Stimulated activated CD8-positive, alpha-beta memory T cell treated with anti-CD3 and anti-CD28 coated beads, Interleukin-2, amount 100 ng/mL, for 1 hour (primary cell): ENCODE data around the gene KRTAP4-3.
"Not testable (repeated sequence)": the region's sequence is repeated elsewhere in the genome, so short reads cannot be mapped to it uniquely, and the experiment has no call there.

Source experiments
- DNase-seq, 2 donors: peaks; one replicate each; pipeline ENCODE4 v3.0.0-alpha.2; 2020; ENCODE audit warnings: low read depth in 2 of 2

KRTAP4-3 gene

GRCh38 chr17:41168121-41168520 is at the start of gene KRTAP4-3:
Gene KRTAP4-3 (minus strand): TSS chr17:41168221. CDS start chr17:41168172, 49 bp downstream.
- no peak for DNase-seq

GRCh38 chr17:41215681-41216080 is 47.7 kb upstream of the KRTAP4-3 start:
- no peak for DNase-seq

- DNase-seq: no peak
These were observed 44.6 kb upstream of the KRTAP4-3 start for GRCh38 chr17:41212524-41213169.

GRCh38 chr17:41211845-41212466 is 43.9 kb upstream of the KRTAP4-3 start:
- DNase-seq: no peak

- DNase-seq: no peak
These were observed 31.5 kb upstream of the KRTAP4-3 start for GRCh38 chr17:41199421-41200078.

GRCh38 chr17:41196068-41196467 is 28.0 kb upstream of the KRTAP4-3 start:
- no peak for DNase-seq

- no peak for DNase-seq
These were observed 22.3 kb upstream of the KRTAP4-3 start for GRCh38 chr17:41190328-41190727.

- DNase-seq: not testable (repeated sequence)
These were observed 21.9 kb upstream of the KRTAP4-3 start, which contains the start of gene KRTAP9-1 for GRCh38 chr17:41189837-41190318. Gene KRTAP9-1 (plus strand): TSS chr17:41189887. CDS start chr17:41189887, 0 bp downstream.

GRCh38 chr17:41186872-41187271 is 18.9 kb upstream of the KRTAP4-3 start:
- no peak for DNase-seq

GRCh38 chr17:41185001-41185400 is 17.0 kb upstream of the KRTAP4-3 start:
- DNase-seq: no peak

- no peak for DNase-seq
These were observed 16.5 kb upstream of the KRTAP4-3 start, which contains the start of gene KRTAP4-1 for GRCh38 chr17:41184480-41184961. Gene KRTAP4-1 (minus strand): TSS chr17:41184911. CDS start chr17:41184854, 57 bp downstream.

- DNase-seq: no peak
These were observed 11.0 kb upstream of the KRTAP4-3 start for GRCh38 chr17:41178843-41179616.

- DNase-seq: no peak
These were observed 10.3 kb upstream of the KRTAP4-3 start for GRCh38 chr17:41178341-41178740.

GRCh38 chr17:41177727-41178271 is 9.8 kb upstream of the KRTAP4-3 start, which contains the start of gene KRTAP4-2:
Gene KRTAP4-2 (minus strand): TSS chr17:41178221. CDS start chr17:41178164, 57 bp downstream.
- DNase-seq: no peak

GRCh38 chr17:41176744-41177387 is 8.8 kb upstream of the KRTAP4-3 start:
- DNase-seq: no peak

- no peak for DNase-seq
These were observed 3.9 kb upstream of the KRTAP4-3 start for GRCh38 chr17:41171886-41172285.

GRCh38 chr17:41167561-41167960 is 460 bp downstream of the KRTAP4-3 start:
- no peak for DNase-seq

GRCh38 chr17:41163828-41164227 is 4.2 kb downstream of the KRTAP4-3 start:
- DNase-seq: no peak

- no peak for DNase-seq
These were observed 7.4 kb downstream of the KRTAP4-3 start, which contains the start of gene KRTAP4-4 for GRCh38 chr17:41160648-41161047. Gene KRTAP4-4 (minus strand): TSS chr17:41160748. CDS start chr17:41160691, 57 bp downstream.

GRCh38 chr17:41160190-41160589 is 7.8 kb downstream of the KRTAP4-3 start:
- not testable (repeated sequence) for DNase-seq

- DNase-seq: no peak
These were observed 14.2 kb downstream of the KRTAP4-3 start for GRCh38 chr17:41153856-41154255.
